ENCODE results near the gene NMUR1.

The NMUR1 gene

DNA sequence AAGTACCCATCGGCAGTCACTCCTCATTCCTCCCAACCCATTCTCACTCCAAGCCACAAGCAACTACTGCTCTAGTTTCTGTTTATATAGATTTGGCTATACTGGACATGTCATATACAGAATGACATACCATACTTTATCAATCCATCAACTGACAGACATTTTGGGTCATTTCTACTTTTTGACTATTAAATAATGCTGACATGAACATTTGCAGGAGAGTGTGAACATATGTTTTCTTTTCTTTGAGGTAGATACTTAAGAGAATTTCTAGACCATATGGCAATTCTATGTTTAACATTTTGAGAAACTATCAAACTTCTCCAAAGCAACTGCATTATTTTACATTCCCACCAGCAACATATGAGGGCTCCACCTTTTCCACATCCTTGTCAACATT lies 32.6 kb downstream of the NMUR1 start:
- FAIRE-seq (no peak), DNase-seq (ENCODE audit: insufficient read length, low spot score) (no peak)

DNA sequence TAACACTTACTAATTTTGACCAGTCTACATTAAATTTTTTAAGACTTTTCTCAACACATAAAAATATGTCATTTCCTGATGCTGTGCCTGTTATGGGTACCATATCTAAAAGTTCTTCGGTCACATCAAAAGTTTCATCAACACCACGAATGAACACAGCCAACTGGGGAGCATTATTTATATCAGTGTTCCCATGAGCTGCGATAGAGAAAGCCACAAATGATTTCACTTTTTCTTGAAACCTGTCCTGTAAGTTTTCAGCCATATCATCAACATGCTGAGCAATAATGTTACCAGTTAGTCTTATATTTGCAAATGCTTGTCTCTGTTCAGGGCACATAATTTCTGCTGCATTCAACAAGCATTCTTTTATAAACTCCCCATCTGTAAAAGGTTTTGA lies 35.6 kb downstream of the NMUR1 start:
- TF ChIP-seq, protein P1, sequence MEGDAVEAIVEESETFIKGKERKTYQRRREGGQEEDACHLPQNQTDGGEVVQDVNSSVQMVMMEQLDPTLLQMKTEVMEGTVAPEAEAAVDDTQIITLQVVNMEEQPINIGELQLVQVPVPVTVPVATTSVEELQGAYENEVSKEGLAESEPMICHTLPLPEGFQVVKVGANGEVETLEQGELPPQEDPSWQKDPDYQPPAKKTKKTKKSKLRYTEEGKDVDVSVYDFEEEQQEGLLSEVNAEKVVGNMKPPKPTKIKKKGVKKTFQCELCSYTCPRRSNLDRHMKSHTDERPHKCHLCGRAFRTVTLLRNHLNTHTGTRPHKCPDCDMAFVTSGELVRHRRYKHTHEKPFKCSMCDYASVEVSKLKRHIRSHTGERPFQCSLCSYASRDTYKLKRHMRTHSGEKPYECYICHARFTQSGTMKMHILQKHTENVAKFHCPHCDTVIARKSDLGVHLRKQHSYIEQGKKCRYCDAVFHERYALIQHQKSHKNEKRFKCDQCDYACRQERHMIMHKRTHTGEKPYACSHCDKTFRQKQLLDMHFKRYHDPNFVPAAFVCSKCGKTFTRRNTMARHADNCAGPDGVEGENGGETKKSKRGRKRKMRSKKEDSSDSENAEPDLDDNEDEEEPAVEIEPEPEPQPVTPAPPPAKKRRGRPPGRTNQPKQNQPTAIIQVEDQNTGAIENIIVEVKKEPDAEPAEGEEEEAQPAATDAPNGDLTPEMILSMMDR (IDR thresholded peaks at IDR 0.05; ENCODE audit: insufficient read depth, missing control alignments): no peak
- DNase-seq (ENCODE audit: insufficient read length, low spot score): no peak
- FAIRE-seq: no peak

More for the DNA sequence above, 32.6 kb downstream of the NMUR1 start:
- TF ChIP-seq, protein P1 (IDR thresholded peaks at IDR 0.05; ENCODE audit: insufficient read depth, missing control alignments): no peak

DNA sequence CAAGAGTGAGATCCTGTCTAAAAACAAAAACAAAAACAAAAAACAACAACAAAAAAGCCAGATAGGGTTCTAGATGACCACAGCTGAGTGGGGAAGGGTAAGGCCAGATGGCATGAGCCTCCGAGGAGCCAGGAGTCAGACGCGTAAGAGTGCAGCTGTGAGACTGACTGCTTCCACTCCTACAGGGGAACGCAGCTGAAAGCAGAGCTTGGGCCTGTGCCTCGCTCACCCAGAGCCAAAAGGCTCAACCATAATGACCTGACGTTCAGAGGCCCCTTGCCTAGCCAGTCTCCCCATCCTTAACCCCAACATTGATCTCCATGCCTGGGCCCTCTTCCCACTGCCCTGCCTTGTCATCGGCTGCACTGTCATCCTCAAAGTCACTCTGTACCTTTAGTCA lies 39.4 kb downstream of the NMUR1 start:
- FAIRE-seq (no peak), DNase-seq (ENCODE audit: insufficient read length, low spot score) (no peak)
- TF ChIP-seq, protein P1 (IDR thresholded peaks at IDR 0.05; ENCODE audit: insufficient read depth, missing control alignments): no peak

DNA sequence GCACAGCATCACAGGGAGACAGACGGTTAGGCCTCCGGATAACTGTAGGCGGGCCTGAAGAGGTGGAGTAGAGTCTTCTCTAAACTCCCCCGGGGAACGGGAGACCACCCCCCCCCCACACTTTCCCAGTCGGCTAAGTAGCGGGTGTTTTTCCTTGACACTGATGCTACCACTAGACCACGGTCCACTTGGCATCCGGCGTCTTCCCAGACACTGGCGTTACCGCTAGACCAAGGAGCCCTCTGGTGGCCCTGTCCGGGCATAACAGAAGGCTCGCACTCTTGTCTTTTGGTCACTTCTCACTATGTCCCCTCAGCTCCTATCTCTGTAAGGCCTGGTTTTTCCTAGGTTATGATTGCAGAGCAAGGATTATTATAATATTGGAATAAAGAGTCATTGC lies 40.3 kb downstream of the NMUR1 start:
- DNase-seq (ENCODE audit: insufficient read length, low spot score) (no peak), FAIRE-seq (no peak)
- TF ChIP-seq, protein P1 (IDR thresholded peaks at IDR 0.05; ENCODE audit: insufficient read depth, missing control alignments): peak; percentile 7

DNA sequence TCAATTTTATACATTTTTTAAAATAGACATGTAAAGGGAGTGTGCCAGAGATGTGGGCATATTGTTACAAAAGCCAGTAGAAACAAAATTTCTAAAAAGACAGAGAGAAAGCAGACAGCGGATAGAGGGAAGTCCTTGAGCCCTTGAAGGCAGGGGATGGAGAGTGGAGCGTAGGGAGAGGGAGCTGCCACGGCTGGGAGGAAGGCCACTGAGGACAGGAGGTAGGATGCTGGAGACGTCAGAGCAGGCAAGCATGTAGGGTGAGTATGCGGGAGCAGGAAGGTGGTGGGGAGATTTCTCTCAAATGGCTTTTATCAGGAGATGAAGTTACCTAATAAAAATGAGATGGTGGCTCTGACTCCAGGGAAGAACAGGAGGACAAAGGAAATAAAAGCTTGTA lies 41.9 kb downstream of the NMUR1 start:
- DNase-seq (ENCODE audit: insufficient read length, low spot score): no peak
- FAIRE-seq: no peak
- TF ChIP-seq, protein P1 (IDR thresholded peaks at IDR 0.05; ENCODE audit: insufficient read depth, missing control alignments): no peak

DNA sequence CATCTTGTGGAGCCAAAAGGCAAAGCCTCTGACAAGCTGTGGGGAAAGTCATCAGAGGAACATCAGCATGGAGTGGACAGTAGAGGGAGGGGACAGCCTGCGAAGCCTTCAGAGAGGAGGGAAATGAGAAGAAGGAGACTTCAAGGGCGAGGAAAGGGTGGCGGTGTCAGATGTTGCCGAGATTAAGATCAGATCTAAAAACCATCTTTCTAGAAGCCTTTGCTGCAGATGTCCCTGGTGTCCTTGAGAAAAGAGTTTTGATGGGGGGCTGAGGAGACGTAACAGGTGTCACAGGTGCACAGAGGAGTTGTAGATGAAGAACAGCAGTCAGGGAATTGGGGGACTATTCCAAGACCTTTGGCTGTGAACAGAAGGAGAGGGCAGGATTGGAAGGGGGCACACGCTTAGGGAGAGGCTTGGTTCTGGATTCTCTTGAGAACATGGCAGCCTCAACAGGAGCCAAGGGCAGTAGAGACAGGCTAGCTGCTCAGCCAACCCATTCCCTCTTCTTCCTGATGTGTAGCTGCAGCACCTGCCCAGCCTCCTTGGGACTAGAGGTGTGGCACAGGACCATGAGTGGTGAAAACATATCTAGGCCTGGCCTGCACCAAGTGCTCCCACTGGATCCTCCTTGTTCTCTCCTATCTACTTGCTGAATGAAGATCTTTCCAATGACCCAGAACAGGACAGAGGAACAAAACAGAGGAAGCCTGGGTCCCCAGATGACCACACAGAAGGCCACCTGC lies 43.2 kb downstream of the NMUR1 start:
- DNase-seq (ENCODE audit: insufficient read length, low spot score) (no peak), FAIRE-seq (no peak)
- TF ChIP-seq, protein P1 (IDR thresholded peaks at IDR 0.05; ENCODE audit: insufficient read depth, missing control alignments): no peak
